Measurements from ENCODE around the gene TMEM129.

DNA sequence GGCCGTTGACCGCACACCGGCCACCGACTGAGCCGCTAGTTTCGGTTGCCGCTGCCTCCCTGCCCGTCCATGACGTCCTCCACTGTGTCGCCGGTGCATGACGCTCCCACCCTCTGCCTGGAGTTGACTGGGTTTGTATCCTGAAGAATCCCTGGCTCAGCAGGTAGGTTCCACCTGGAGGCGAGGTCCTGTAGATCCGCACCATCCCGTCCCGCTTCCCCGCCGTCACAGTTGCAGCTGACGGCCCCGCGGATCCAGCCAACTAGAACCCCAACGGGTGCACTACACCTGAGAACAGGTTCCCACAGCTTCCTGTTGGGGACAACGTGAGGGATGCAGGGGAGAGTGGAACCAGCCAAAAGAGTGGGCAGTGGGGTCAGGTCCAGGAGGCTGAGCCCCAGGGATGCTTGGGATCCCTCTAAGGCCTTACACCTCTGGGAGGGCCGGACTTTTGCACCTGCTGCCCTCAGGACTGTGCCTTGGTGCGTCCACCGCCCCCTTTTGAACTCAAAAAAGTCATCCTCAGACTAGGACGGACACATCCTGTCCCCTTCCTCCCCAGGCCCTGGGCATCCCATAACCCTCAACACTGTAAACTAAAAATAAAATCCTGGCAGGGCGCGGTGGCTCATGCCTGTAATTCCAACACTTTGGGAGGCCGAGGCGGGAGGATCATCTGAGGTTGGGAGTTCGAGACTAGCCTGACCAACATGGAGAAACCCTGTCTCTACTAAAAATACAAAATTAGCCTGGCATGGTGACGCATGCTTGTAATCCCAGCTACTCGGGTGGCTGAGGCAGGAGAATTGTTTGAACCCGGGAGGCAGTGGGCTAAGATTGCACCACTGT, 7.9 kb downstream of the TMEM129 start:
- TF ChIP-seq, protein P1, sequence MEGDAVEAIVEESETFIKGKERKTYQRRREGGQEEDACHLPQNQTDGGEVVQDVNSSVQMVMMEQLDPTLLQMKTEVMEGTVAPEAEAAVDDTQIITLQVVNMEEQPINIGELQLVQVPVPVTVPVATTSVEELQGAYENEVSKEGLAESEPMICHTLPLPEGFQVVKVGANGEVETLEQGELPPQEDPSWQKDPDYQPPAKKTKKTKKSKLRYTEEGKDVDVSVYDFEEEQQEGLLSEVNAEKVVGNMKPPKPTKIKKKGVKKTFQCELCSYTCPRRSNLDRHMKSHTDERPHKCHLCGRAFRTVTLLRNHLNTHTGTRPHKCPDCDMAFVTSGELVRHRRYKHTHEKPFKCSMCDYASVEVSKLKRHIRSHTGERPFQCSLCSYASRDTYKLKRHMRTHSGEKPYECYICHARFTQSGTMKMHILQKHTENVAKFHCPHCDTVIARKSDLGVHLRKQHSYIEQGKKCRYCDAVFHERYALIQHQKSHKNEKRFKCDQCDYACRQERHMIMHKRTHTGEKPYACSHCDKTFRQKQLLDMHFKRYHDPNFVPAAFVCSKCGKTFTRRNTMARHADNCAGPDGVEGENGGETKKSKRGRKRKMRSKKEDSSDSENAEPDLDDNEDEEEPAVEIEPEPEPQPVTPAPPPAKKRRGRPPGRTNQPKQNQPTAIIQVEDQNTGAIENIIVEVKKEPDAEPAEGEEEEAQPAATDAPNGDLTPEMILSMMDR (IDR thresholded peaks at IDR 0.05) = no peak
- TF ChIP-seq EP300 (IDR thresholded peaks at IDR 0.05) = no peak
- no peak for TF ChIP-seq POLR2AphosphoS5 (IDR thresholded peaks at IDR 0.05)
- TF ChIP-seq POLR2A (IDR thresholded peaks at IDR 0.05) = no peak
